Measurements from ENCODE around the gene KLHDC7B.

KLHDC7B gene

DNA sequence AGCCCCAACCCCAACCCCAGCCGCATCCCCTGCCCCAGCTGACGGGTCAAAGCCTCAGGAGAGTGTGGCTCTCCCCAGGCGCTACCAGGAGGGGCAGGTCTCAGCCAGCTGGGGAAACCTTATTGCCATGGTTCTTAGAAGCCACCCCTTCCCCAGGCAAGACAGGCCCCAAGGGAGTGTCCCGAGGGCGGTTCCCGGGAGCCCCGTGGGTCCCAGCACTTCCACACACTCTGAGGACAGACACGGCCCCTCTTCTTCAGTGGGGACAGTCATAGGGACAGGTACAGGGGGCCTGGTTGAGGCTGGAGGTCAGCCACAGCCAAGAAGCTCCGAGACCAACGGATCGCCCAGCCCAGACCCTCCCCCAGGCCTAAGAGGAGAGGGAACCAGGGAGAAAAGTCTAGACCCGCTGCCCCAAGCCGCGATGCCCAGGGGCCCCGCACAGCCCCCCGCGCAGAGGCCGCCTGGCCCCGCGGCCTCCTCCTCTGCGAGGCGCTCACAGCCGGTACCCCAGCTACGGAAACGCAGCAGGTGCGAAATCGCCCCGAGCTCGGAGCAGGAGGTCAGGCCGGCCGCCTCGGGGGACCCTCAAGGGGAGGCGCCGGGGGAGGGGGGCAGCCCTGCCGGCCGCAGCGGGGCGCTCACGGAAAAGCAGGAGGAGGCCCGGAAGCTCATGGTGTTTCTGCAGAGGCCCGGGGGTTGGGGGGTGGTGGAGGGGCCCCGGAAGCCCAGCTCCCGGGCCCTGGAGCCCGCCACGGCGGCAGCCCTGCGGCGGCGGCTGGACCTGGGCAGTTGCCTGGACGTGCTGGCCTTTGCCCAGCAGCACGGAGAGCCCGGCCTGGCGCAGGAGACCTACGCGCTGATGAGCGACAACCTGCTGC is 2.6 kb downstream of the KLHDC7B start:
- Histone ChIP-seq H3K27ac (replicated peaks) (no peak overlapping the region), H3K27me3 (ENCODE audit: insufficient read depth, poor library complexity, severe bottlenecking) (no peaks in the 10 kb centered on the region), H3K4me3 (replicated peaks; ENCODE audit: insufficient read depth, low read length) (no peak overlapping the region)
- DNase-seq (ENCODE audit: low read depth in 1 of 2, low spot score in 1 of 2): no peak
- TF ChIP-seq SPI1 (IDR thresholded peaks at IDR 0.05; ENCODE audit: borderline replicate concordance, low read depth) (no peak), POLR2AphosphoS5 (IDR thresholded peaks at IDR 0.05; ENCODE audit: low read depth) (no peak), GABPA (IDR thresholded peaks at IDR 0.05; ENCODE audit: low read depth) (no peak)
- TF ChIP-seq, protein P1, sequence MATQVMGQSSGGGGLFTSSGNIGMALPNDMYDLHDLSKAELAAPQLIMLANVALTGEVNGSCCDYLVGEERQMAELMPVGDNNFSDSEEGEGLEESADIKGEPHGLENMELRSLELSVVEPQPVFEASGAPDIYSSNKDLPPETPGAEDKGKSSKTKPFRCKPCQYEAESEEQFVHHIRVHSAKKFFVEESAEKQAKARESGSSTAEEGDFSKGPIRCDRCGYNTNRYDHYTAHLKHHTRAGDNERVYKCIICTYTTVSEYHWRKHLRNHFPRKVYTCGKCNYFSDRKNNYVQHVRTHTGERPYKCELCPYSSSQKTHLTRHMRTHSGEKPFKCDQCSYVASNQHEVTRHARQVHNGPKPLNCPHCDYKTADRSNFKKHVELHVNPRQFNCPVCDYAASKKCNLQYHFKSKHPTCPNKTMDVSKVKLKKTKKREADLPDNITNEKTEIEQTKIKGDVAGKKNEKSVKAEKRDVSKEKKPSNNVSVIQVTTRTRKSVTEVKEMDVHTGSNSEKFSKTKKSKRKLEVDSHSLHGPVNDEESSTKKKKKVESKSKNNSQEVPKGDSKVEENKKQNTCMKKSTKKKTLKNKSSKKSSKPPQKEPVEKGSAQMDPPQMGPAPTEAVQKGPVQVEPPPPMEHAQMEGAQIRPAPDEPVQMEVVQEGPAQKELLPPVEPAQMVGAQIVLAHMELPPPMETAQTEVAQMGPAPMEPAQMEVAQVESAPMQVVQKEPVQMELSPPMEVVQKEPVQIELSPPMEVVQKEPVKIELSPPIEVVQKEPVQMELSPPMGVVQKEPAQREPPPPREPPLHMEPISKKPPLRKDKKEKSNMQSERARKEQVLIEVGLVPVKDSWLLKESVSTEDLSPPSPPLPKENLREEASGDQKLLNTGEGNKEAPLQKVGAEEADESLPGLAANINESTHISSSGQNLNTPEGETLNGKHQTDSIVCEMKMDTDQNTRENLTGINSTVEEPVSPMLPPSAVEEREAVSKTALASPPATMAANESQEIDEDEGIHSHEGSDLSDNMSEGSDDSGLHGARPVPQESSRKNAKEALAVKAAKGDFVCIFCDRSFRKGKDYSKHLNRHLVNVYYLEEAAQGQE (IDR thresholded peaks at IDR 0.05; ENCODE audit: insufficient replicate concordance, low read depth): no peak

- TF ChIP-seq, protein P2, sequence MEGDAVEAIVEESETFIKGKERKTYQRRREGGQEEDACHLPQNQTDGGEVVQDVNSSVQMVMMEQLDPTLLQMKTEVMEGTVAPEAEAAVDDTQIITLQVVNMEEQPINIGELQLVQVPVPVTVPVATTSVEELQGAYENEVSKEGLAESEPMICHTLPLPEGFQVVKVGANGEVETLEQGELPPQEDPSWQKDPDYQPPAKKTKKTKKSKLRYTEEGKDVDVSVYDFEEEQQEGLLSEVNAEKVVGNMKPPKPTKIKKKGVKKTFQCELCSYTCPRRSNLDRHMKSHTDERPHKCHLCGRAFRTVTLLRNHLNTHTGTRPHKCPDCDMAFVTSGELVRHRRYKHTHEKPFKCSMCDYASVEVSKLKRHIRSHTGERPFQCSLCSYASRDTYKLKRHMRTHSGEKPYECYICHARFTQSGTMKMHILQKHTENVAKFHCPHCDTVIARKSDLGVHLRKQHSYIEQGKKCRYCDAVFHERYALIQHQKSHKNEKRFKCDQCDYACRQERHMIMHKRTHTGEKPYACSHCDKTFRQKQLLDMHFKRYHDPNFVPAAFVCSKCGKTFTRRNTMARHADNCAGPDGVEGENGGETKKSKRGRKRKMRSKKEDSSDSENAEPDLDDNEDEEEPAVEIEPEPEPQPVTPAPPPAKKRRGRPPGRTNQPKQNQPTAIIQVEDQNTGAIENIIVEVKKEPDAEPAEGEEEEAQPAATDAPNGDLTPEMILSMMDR (IDR thresholded peaks at IDR 0.05; ENCODE audit: insufficient read depth, low read length): no peak
- no peak for TF ChIP-seq SPI1 (IDR thresholded peaks at IDR 0.05; ENCODE audit: borderline replicate concordance, low read depth)
- Histone ChIP-seq H3K27ac (replicated peaks) (no peak overlapping the region), H3K4me3 (replicated peaks; ENCODE audit: insufficient read depth, low read length) (no peak overlapping the region), H3K27me3 (ENCODE audit: insufficient read depth, poor library complexity, severe bottlenecking) (no peaks in the 10 kb centered on the region)
- DNase-seq (ENCODE audit: low read depth in 1 of 2, low spot score in 1 of 2): no peak
Observed at GRCh38 chr22:50548921-50549790, 3.5 kb downstream of the KLHDC7B start.

DNA sequence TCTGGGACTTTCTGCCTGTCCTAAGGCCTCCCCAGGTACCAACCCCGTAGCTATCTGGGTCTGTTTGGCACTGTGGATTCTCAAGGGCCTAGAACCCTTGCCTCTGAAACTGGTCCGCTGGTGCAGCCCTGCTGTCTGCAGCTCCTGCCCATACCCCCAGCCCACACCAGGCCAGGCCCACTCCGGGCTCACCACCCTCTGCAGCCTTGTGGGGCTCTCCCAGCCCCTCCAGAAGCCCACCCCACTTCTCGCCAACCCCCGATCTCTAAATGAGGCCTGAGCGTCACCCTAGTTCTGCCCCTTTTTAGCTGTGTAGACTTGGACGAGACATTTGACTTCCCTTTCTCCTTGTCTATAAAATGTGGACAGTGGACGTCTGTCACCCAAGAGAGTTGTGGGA is 4.7 kb downstream of the KLHDC7B start:
- no peak overlapping the region for H3K27ac ChIP-seq (replicated peaks)
- no peaks in the 10 kb centered on the region for H3K27me3 ChIP-seq (ENCODE audit: insufficient read depth, poor library complexity, severe bottlenecking)
- TF ChIP-seq, protein P2 (IDR thresholded peaks at IDR 0.05; ENCODE audit: insufficient read depth, low read length): no peak
- TF ChIP-seq POLR2AphosphoS5 (IDR thresholded peaks at IDR 0.05; ENCODE audit: low read depth): no peak
- no peak for TF ChIP-seq GABPA (IDR thresholded peaks at IDR 0.05; ENCODE audit: low read depth)
- TF ChIP-seq, protein P1 (IDR thresholded peaks at IDR 0.05; ENCODE audit: insufficient replicate concordance, low read depth): no peak
- TF ChIP-seq SPI1 (IDR thresholded peaks at IDR 0.05; ENCODE audit: borderline replicate concordance, low read depth): no peak

DNA sequence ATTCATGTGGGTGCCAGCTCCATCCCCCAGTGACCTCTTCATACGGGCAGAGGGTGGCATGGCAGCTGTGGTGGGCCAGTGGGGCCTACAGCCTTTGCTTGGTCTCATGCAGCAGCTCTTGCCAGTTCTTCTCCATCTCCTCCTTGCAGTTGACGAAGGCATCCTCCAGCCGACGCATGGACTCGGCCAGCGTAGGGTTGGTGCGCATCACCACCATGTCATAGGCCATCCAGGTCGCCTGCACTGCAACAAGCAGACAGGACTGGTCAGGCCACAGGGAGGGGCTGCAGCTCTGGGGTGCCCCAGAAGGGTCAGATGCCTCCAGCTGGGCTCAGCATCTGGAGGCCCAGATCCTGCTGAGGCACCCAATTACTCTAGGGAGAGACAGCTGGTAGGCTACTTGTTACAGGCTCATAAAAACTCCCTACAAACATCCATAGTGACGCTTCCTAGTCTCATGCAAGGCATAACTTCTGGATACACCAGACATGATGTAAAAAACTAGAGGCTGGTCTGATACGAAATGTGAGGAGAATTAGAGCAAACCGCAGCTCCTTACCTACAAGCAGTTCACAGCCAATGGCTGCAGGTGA is 5.6 kb downstream of the KLHDC7B start:
- Histone ChIP-seq H3K4me3 (replicated peaks; ENCODE audit: insufficient read depth, low read length) (no peak overlapping the region), H3K27ac (replicated peaks) (no peak overlapping the region), H3K27me3 (ENCODE audit: insufficient read depth, poor library complexity, severe bottlenecking) (no peaks in the 10 kb centered on the region)
- TF ChIP-seq, protein P1 (IDR thresholded peaks at IDR 0.05; ENCODE audit: insufficient replicate concordance, low read depth): no peak
- no peak for TF ChIP-seq POLR2AphosphoS5 (IDR thresholded peaks at IDR 0.05; ENCODE audit: low read depth)
- TF ChIP-seq, protein P2 (IDR thresholded peaks at IDR 0.05; ENCODE audit: insufficient read depth, low read length): no peak
- no peak for TF ChIP-seq SPI1 (IDR thresholded peaks at IDR 0.05; ENCODE audit: borderline replicate concordance, low read depth)
- no peak for DNase-seq (ENCODE audit: low read depth in 1 of 2, low spot score in 1 of 2)

More for the DNA sequence above, 4.7 kb downstream of the KLHDC7B start:
- no peak for DNase-seq (ENCODE audit: low read depth in 1 of 2, low spot score in 1 of 2)
- no peak overlapping the region for H3K4me3 ChIP-seq (replicated peaks; ENCODE audit: insufficient read depth, low read length)

Measured in HL-60 (cell line).